GM06990 (cell line): ENCODE measurements around the gene DNAH5.

Experiments used
- DNase-seq: peaks from one replicate; pipeline ENCODE4 v3.0.0-alpha.2; 2011; ENCODE audit not compliant: insufficient read length; ENCODE audit errors: extremely low read depth
- H3K27me3 ChIP-seq: replicated peaks from 2 replicates; pipeline ENCODE4 v1.6.0; 2011; ENCODE audit warnings: low read length; ENCODE audit not compliant: control insufficient read depth, insufficient read depth
- H3K36me3 ChIP-seq: 2 replicates; pipeline ENCODE4 v1.5.1; 2011; ENCODE audit warnings: low read length; ENCODE audit not compliant: control insufficient read depth, insufficient read depth
- H3K4me3 ChIP-seq: replicated peaks from 2 replicates; pipeline ENCODE4 v1.5.1; 2011; ENCODE audit warnings: low read depth, mild to moderate bottlenecking, control low read depth, low read length
- TF ChIP-seq, protein P1 (sequence below): IDR thresholded peaks from 2 replicates; pipeline ENCODE4 v1.5.1; 2011; ENCODE audit warnings: low read length, control low read depth, mild to moderate bottlenecking, inconsistent platforms; ENCODE audit not compliant: insufficient read depth, poor library complexity, severe bottlenecking

Gene DNAH5

DNA sequence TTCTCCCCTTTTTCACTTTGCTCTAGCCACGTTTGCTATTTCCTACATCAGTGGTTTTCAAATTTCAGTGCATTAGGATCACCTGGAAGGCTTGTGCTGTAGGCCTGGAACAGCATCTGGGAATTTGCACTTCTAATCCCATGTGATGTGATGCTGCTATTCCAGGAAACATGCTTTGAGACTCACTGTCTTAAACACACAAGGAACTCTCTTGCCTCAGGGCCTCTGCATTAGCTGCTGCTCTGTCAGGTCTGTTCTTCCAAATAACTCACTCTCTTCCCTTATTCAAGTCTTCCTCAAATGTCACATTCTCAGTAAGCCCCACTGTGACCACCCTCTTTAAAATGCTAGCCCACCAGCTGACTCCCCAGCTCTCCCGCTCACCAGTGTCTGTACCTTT lies 204.0 kb downstream of the DNAH5 start:
- Histone ChIP-seq H3K27me3 (no peaks in the 10 kb centered on the region), H3K36me3 (no peaks in the 10 kb centered on the region), H3K4me3 (no peak overlapping the region)
- TF ChIP-seq, protein P1, sequence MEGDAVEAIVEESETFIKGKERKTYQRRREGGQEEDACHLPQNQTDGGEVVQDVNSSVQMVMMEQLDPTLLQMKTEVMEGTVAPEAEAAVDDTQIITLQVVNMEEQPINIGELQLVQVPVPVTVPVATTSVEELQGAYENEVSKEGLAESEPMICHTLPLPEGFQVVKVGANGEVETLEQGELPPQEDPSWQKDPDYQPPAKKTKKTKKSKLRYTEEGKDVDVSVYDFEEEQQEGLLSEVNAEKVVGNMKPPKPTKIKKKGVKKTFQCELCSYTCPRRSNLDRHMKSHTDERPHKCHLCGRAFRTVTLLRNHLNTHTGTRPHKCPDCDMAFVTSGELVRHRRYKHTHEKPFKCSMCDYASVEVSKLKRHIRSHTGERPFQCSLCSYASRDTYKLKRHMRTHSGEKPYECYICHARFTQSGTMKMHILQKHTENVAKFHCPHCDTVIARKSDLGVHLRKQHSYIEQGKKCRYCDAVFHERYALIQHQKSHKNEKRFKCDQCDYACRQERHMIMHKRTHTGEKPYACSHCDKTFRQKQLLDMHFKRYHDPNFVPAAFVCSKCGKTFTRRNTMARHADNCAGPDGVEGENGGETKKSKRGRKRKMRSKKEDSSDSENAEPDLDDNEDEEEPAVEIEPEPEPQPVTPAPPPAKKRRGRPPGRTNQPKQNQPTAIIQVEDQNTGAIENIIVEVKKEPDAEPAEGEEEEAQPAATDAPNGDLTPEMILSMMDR = no peak
- no peak for DNase-seq

DNA sequence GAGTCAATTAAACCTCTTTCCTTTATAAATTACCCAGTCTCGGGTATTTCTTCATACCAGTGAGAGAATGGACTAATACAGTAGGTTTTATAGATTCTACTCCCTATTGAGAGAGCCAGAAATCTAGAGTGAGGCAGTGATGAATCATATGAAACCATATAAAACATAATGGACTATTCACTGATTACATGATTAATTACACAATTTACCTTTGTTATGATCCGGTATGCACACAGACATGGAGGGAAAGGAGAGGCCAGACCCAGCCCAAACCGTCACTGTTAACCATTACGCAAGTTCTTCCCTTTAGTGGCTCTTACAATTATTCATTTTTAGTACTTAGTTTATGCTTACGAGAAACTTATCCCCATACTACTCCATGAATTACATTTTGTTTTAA lies 205.0 kb downstream of the DNAH5 start:
- no peak for DNase-seq
- H3K4me3 ChIP-seq = no peak overlapping the region
- H3K36me3 ChIP-seq = no peaks in the 10 kb centered on the region
- TF ChIP-seq, protein P1 = no peak
- H3K27me3 ChIP-seq = no peaks in the 10 kb centered on the region

DNA sequence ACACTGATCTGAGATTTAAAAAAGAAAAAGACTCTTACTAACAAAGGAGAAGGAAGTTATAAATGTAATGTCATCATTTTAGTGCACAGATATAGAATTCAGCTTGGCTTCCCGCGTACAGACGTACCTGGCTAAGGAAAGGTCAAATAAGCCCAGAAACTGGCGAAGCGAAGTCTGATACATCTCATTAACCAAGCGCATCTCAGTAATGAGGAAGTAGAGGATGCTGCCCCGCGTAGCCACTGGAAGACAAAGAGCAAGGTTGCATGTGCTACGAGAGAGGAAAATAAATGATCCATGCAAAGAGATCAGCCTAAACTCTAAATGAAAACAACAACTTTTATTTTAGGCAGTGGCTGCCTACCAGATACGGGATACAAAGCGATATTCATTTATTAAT lies 208.8 kb downstream of the DNAH5 start:
- no peak for DNase-seq
- Histone ChIP-seq H3K36me3 (no peaks in the 10 kb centered on the region), H3K4me3 (no peak overlapping the region), H3K27me3 (no peaks in the 10 kb centered on the region)
- TF ChIP-seq, protein P1 = no peak

DNA sequence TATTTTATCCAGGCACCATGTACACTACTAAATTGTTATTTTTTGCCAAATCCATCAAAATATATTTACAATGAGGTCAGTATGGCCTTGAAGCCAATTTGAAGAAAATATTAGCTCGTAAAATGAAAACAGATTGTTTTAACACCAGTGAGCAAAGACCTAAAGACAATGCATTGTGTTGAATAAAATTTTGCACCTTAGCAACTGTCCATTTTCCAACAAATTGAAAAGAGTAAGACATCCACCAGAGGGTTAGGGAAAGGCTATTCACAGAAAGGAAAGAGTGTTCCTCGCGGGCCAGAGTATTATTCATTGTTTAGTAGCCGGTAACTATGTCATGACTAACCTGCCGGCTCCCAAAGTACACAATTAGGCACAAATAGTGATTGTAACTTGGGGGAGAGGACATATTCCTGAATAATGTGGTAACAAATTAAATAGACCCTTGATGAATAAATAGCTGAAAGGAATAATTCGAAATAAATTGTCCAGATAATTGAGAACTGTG lies 213.3 kb downstream of the DNAH5 start:
- Histone ChIP-seq H3K4me3 (no peak overlapping the region), H3K27me3 (no peaks in the 10 kb centered on the region), H3K36me3 (no peaks in the 10 kb centered on the region)
- TF ChIP-seq, protein P1 = no peak
- no peak for DNase-seq

- H3K4me3 ChIP-seq = no peak overlapping the region
- TF ChIP-seq, protein P1 = no peak
- DNase-seq = no peak
Measured at GRCh38 chr5:13708906-13709305, 235.6 kb downstream of the DNAH5 start.

GRCh38 chr5:13708432-13708831 lies 236.1 kb downstream of the DNAH5 start:
- no peaks in the 10 kb centered on the region for H3K36me3 ChIP-seq
- TF ChIP-seq, protein P1 = no peak
- H3K27me3 ChIP-seq = no peaks in the 10 kb centered on the region; the same call in 1 of the 2 replicates
- no peak overlapping the region for H3K4me3 ChIP-seq
- no peak for DNase-seq

More at GRCh38 chr5:13708906-13709305, 235.6 kb downstream of the DNAH5 start:
- Histone ChIP-seq H3K27me3 (no peaks in the 10 kb centered on the region; the same call in 1 of the 2 replicates), H3K36me3 (no peaks in the 10 kb centered on the region)
